ENCODE results near the gene ARL5B.

The ARL5B gene

DNA sequence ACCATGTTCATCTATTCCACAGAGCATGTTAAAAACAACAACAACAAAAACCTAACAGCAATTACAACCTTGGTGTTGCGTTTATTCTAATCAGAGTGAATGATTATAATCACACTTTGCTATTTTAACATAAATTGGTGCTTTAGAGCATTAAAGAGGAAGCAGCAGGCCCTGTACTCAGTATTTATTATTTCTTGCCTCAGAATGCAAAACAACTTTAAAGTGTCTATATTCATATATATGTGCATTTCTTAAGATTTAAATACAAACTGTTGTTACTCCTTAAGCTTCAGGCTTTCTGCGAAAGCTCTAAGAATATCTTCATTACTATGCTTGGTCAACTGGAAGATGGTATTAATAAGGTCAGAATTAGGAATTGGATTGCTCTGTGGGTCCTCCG is 21.5 kb downstream of the ARL5B start:
- Histone ChIP-seq H3K9me3 (ENCODE audit: severe bottlenecking) (no peaks in the 10 kb centered on the region), H3K27ac (no peak overlapping the region), H3K27me3 (ENCODE audit: insufficient read depth, low read depth, severe bottlenecking) (no peaks in the 10 kb centered on the region), H3K36me3 (peaks cover 2% of the 10 kb centered on the region), H3K4me3 (ENCODE audit: low read depth, low read length) (no peak overlapping the region)
- no peak for DNase-seq
- TF ChIP-seq, protein P1, sequence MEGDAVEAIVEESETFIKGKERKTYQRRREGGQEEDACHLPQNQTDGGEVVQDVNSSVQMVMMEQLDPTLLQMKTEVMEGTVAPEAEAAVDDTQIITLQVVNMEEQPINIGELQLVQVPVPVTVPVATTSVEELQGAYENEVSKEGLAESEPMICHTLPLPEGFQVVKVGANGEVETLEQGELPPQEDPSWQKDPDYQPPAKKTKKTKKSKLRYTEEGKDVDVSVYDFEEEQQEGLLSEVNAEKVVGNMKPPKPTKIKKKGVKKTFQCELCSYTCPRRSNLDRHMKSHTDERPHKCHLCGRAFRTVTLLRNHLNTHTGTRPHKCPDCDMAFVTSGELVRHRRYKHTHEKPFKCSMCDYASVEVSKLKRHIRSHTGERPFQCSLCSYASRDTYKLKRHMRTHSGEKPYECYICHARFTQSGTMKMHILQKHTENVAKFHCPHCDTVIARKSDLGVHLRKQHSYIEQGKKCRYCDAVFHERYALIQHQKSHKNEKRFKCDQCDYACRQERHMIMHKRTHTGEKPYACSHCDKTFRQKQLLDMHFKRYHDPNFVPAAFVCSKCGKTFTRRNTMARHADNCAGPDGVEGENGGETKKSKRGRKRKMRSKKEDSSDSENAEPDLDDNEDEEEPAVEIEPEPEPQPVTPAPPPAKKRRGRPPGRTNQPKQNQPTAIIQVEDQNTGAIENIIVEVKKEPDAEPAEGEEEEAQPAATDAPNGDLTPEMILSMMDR (IDR thresholded peaks at IDR 0.05; ENCODE audit: low read depth, low read length), result no peak

DNA sequence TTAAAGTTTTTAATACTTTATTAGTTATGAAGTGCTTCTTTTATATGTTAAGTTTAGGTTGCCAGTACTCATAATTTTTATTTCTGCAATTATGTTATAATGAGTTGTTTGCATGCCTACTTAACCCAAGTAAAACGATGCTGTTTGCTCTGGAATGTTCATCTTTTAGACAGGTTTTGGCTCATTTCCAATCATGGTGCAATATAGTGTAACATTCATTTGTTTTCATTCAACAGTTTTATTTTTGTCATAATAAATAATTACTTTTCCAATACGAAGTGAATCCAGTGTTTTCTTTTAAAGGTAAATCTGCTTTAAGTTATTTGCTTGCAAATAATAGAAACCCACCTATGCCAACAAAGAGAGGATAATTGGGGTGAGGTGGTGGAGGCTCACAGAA is 22.1 kb downstream of the ARL5B start:
- no peaks in the 10 kb centered on the region for H3K9me3 ChIP-seq (ENCODE audit: severe bottlenecking)
- no peak overlapping the region for H3K4me3 ChIP-seq (ENCODE audit: low read depth, low read length)
- H3K27me3 ChIP-seq (ENCODE audit: insufficient read depth, low read depth, severe bottlenecking), result no peaks in the 10 kb centered on the region
- H3K36me3 ChIP-seq, result no peaks in the 10 kb centered on the region
- no peak for DNase-seq
- H3K27ac ChIP-seq, result no peak overlapping the region
- TF ChIP-seq, protein P1 (IDR thresholded peaks at IDR 0.05; ENCODE audit: low read depth, low read length), result no peak

DNA sequence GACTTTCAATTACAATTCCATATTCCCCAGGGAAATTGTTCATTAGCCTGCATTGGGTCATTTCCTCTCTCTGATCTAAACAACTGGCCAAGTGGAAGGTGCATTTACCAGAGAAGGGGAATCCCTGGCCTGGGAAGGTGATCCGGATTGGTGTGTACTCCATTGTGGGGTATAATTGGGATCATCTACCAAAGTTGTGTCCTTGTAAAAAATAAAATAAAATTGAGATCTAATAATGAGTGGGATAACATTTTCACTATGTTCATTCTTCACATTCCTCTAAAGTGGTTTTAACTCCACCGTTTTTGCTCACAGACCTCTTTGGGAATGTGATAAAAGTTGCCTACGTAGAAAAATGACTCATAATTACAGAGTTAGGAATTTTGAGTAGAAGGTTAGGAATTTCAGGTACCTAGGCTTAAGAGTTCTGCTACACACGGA is 22.8 kb downstream of the ARL5B start:
- no peak for DNase-seq
- Histone ChIP-seq H3K36me3 (no peaks in the 10 kb centered on the region), H3K4me3 (ENCODE audit: low read depth, low read length) (no peak overlapping the region), H3K9me3 (ENCODE audit: severe bottlenecking) (no peaks in the 10 kb centered on the region), H3K27me3 (ENCODE audit: insufficient read depth, low read depth, severe bottlenecking) (no peaks in the 10 kb centered on the region), H3K27ac (no peak overlapping the region)
- TF ChIP-seq, protein P1 (IDR thresholded peaks at IDR 0.05; ENCODE audit: low read depth, low read length), result no peak

DNA sequence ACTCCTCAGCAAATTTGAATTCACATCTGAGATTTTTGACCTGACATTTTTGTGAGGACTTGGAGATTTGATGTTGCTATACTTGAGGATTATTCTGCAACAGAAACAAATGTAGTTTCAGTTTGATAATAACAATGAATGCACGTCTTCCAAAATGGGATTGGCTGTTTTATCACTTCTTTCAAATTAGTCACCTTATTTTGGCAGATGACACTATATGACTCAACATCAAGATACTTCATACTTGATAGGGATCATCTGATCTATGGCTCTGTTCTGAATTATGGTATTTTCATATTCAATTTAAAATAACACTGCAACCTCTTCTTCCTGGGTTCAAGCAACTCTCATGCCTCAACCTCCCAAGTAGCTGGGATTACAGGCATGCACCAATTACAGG is 24.2 kb downstream of the ARL5B start:
- TF ChIP-seq, protein P1 (IDR thresholded peaks at IDR 0.05; ENCODE audit: low read depth, low read length), result no peak
- no peak overlapping the region for H3K4me3 ChIP-seq (ENCODE audit: low read depth, low read length)
- H3K9me3 ChIP-seq (ENCODE audit: severe bottlenecking), result no peaks in the 10 kb centered on the region
- H3K27ac ChIP-seq, result no peak overlapping the region
- DNase-seq, result no peak
- no peaks in the 10 kb centered on the region for H3K36me3 ChIP-seq
- H3K27me3 ChIP-seq (ENCODE audit: insufficient read depth, low read depth, severe bottlenecking), result no peaks in the 10 kb centered on the region

DNA sequence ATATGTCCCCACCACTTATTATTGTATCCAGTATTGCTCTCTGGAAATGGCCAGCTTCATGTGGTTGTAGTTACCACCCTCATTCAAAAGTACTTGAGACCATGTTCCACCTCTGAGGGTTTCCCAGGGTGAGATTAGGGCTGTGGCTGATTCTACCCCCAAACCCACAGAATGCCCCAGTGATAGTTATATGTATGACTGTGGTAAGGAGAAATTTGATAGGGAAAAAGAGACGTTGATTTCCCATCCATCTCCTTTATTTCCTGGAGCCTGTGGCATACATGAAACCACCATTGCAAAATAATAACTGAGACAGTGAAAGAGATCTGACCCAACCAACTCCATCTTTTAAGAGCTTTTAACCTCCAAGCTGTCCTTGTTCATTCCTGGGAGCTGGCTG is 25.2 kb downstream of the ARL5B start:
- H3K9me3 ChIP-seq (ENCODE audit: severe bottlenecking), result no peaks in the 10 kb centered on the region
- H3K27me3 ChIP-seq (ENCODE audit: insufficient read depth, low read depth, severe bottlenecking), result no peaks in the 10 kb centered on the region
- TF ChIP-seq, protein P1 (IDR thresholded peaks at IDR 0.05; ENCODE audit: low read depth, low read length), result no peak
- DNase-seq, result no peak
- H3K36me3 ChIP-seq, result no peaks in the 10 kb centered on the region
- H3K27ac ChIP-seq, result no peak overlapping the region
- no peak overlapping the region for H3K4me3 ChIP-seq (ENCODE audit: low read depth, low read length)

DNA sequence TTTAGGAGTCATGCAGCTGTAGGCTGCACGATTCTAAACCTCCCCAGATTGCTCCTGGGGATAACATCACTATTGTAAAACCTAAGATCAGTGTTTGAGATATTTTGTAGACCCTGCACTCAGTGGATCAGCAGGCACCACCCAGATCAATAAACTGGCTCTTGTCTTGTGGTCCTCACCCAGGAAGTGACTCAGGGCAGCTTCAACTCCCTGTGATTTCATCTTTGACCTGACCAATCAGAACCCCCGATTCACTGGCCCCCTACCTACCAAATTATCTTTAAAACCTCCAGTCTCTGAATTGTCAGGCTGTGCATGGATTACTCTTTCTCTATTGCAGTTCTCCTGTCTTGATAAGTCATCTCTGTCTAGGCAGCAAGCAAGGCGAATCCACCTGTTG is 25.7 kb downstream of the ARL5B start:
- H3K36me3 ChIP-seq, result no peaks in the 10 kb centered on the region
- H3K27ac ChIP-seq, result no peak overlapping the region
- TF ChIP-seq, protein P1 (IDR thresholded peaks at IDR 0.05; ENCODE audit: low read depth, low read length), result no peak
- no peaks in the 10 kb centered on the region for H3K9me3 ChIP-seq (ENCODE audit: severe bottlenecking)
- no peaks in the 10 kb centered on the region for H3K27me3 ChIP-seq (ENCODE audit: insufficient read depth, low read depth, severe bottlenecking)
- H3K4me3 ChIP-seq (ENCODE audit: low read depth, low read length), result no peak overlapping the region
- no peak for DNase-seq
